ENCODE data around the gene KLF9. TPM values are rescaled to one million over a fixed set of nuclear protein-coding genes. Genes with fewer than 3 reads are reported as not detected.

KLF9 gene
- total and polyA plus RNA-seq, 9 donors = 15.1 to 171 (median 59.0) TPM

- intact Hi-C loops (cut with DNase I) = no loop called here
- DNase-seq = no peak
- no peak overlapping the region for H3K27ac ChIP-seq
- no peaks in the 10 kb centered on the region for H3K9me3 ChIP-seq
- H3K4me1 ChIP-seq (ENCODE audit: insufficient read depth) = peaks cover 4% of the 10 kb centered on the region
- no peak overlapping the region for H3K4me3 ChIP-seq
- H3K27me3 ChIP-seq = no peaks in the 10 kb centered on the region
- H3K36me3 ChIP-seq = no peaks in the 10 kb centered on the region
- WGBS, 3 donors = 56 to 73% (median 68%) methylated on average over 7 of the region's 7 CpGs
- TF ChIP-seq EP300 (IDR thresholded peaks at IDR 0.05) (no peak), POLR2A (IDR thresholded peaks at IDR 0.05) (no peak), CTCF (IDR thresholded peaks at IDR 0.05) (no peak)
Measured at GRCh38 chr9:70455993-70456704, 41.7 kb upstream of the KLF9 start.

- TF ChIP-seq POLR2A (IDR thresholded peaks at IDR 0.05) (no peak), EP300 (IDR thresholded peaks at IDR 0.05) (no peak), CTCF (IDR thresholded peaks at IDR 0.05) (no peak)
- Histone ChIP-seq H3K9me3 (no peaks in the 10 kb centered on the region), H3K27ac (no peak overlapping the region), H3K27me3 (no peaks in the 10 kb centered on the region), H3K4me1 (ENCODE audit: insufficient read depth) (peaks cover 4% of the 10 kb centered on the region), H3K36me3 (no peaks in the 10 kb centered on the region), H3K4me3 (no peak overlapping the region)
- DNase-seq = no peak
- 96 to 99% (median 98%) methylated on average over 3 of the region's 3 CpGs for WGBS, 3 donors
- intact Hi-C loops (cut with DNase I) = no loop called here
Measured at GRCh38 chr9:70452365-70452764, 37.9 kb upstream of the KLF9 start.

- DNase-seq = no peak
- Histone ChIP-seq H3K9me3 (no peaks in the 10 kb centered on the region), H3K4me3 (no peak overlapping the region), H3K27me3 (no peaks in the 10 kb centered on the region), H3K36me3 (no peaks in the 10 kb centered on the region), H3K4me1 (ENCODE audit: insufficient read depth) (peaks cover 4% of the 10 kb centered on the region), H3K27ac (no peak overlapping the region)
- WGBS, 3 donors = 54 to 71% (median 62%) methylated on average over 5 of the region's 5 CpGs
- intact Hi-C loops (cut with DNase I) = no loop called here
- TF ChIP-seq EP300 (IDR thresholded peaks at IDR 0.05) = no peak
- no peak for TF ChIP-seq POLR2A (IDR thresholded peaks at IDR 0.05)
- no peak for TF ChIP-seq CTCF (IDR thresholded peaks at IDR 0.05)
Measured at GRCh38 chr9:70451765-70452164, 37.3 kb upstream of the KLF9 start.

GRCh38 chr9:70450738-70451137 is 36.3 kb upstream of the KLF9 start:
- H3K27me3 ChIP-seq = no peaks in the 10 kb centered on the region
- H3K4me1 ChIP-seq (ENCODE audit: insufficient read depth) = no peaks in the 10 kb centered on the region
- H3K9me3 ChIP-seq = no peaks in the 10 kb centered on the region
- no peak for TF ChIP-seq EP300 (IDR thresholded peaks at IDR 0.05)
- TF ChIP-seq CTCF (IDR thresholded peaks at IDR 0.05) = no peak
- TF ChIP-seq POLR2A (IDR thresholded peaks at IDR 0.05) = no peak
- DNase-seq = no peak
- 66 to 77% (median 70%) methylated on average over 5 of the region's 5 CpGs for WGBS, 3 donors
- no peak overlapping the region for H3K27ac ChIP-seq
- no peak overlapping the region for H3K4me3 ChIP-seq
- intact Hi-C loops (cut with DNase I) = no loop called here
- H3K36me3 ChIP-seq = no peaks in the 10 kb centered on the region

Data from ovary (tissue), 9 donors.